Gastrocnemius medialis (tissue), 4 donors: ENCODE results near the gene TRIM37. TPM values are rescaled to one million over a fixed set of nuclear protein-coding genes. Genes with fewer than 3 reads are reported as not detected.

Experiments
- ATAC-seq, 2 donors: fragments of 150-250 bp; one replicate each; pipeline ENCODE4 v1.9.1; 2016
- DNase-seq, 2 donors: peaks; one replicate each; pipeline ENCODE4 v3.0.0-alpha.2; 2019
- H3K27ac ChIP-seq, 4 donors: fragments of 200-600 bp; sonication (generic); 1 replicate in 1 of 4; 2 replicates in 3 of 4; pipeline ENCODE4 v1.5.1; 2016 to 2018; ENCODE audit warnings: mild to moderate bottlenecking in 2 of 4, moderate library complexity in 1 of 4
- H3K27me3 ChIP-seq, 3 donors: fragments of 200-600 bp; sonication (generic) in 2 of 3; 1 replicate in 1 of 3; 2 replicates in 2 of 3; pipeline versions ENCODE4 v1.5.1 to v1.6.0; 2016 to 2019; ENCODE audit warnings: mild to moderate bottlenecking in 1 of 3, moderate library complexity in 1 of 3
- H3K36me3 ChIP-seq, 2 donors: fragments of 200-600 bp; sonication (generic) in 1 of 2; one replicate each; pipeline ENCODE4 v1.5.1; 2017 to 2018
- H3K4me1 ChIP-seq, 2 donors: fragments of 200-600 bp; sonication (generic) in 1 of 2; one replicate each; pipeline ENCODE4 v1.5.1; 2016 to 2017; ENCODE audit warnings: mild to moderate bottlenecking in 2 of 2
- H3K4me3 ChIP-seq, 4 donors: fragments of 200-600 bp; sonication (generic) in 3 of 4; 1 replicate in 1 of 4; 2 replicates in 3 of 4; pipeline ENCODE4 v1.5.1; 2016 to 2019; ENCODE audit warnings: mild to moderate bottlenecking in 2 of 4
- H3K9me3 ChIP-seq, 3 donors: fragments of 200-600 bp; sonication (generic) in 2 of 3; 1 replicate in 1 of 3; 2 replicates in 2 of 3; pipeline ENCODE4 v1.5.1; 2016 to 2019
- CTCF ChIP-seq, 5 experiments: fragments of 450-650 bp in 3 of 5; fragments of 200-600 bp in 2 of 5; sonication (generic) in 2 of 5; IDR thresholded peaks in 4 of 5; conservative IDR thresholded peaks in 1 of 5; 1 replicate in 4 of 5; 2 replicates in 1 of 5; pipeline ENCODE4 v1.5.1; 2016 to 2019; ENCODE audit warnings: antibody characterized with exemption in 5 of 5, mild to moderate bottlenecking in 3 of 5, moderate library complexity in 3 of 5
- POLR2A ChIP-seq, 2 donors: fragments of 450-650 bp; IDR thresholded peaks; one replicate each; pipeline ENCODE4 v1.6.1; 2017; ENCODE audit warnings: antibody characterized with exemption in 2 of 2, mild to moderate bottlenecking in 2 of 2, moderate library complexity in 2 of 2
- in situ Hi-C, 4 donors: fragments of 200-750 bp; cut with MboI; loops; one replicate each; pipeline versions ENCODE4 v1.15.0 to v1.8.0; 2017; ENCODE audit warnings: low sequenced_read_pairs in 4 of 4
- intact Hi-C: fragments of 100-400 bp; cut with DNase I; formaldehyde crosslinking; loops from one replicate; pipeline ENCODE4 v1.15.1; 2023; ENCODE audit warnings: low total_unique reads
- total RNA-seq, 4 donors: library from RNA; depleted of rRNA; stranded (reverse); fragments of >200 nt; gene quantifications; one replicate each; pipeline versions ENCODE4 v1.1.0 to v1.2.3, GENCODE V29; 2016

The TRIM37 gene
- total RNA-seq, 4 donors from 2014 or later, result 16.1 to 17.5 (median 16.3) TPM

- TF ChIP-seq CTCF (IDR thresholded peaks at IDR 0.05 in 4 of 5, conservative IDR thresholded peaks at IDR 0.05 in 1 of 5) (no peak), POLR2A (IDR thresholded peaks at IDR 0.05) (no peak)
- no peak overlapping the region for H3K27ac ChIP-seq
- in situ Hi-C loops (no loop called here), intact Hi-C loops (no loop called here)
- ATAC-seq (no peak), DNase-seq (no peak)
- no peak overlapping the region for H3K4me3 ChIP-seq
- peaks cover 9 to 12% of the 10 kb centered on the region in 2 donors for H3K4me1 ChIP-seq
- H3K36me3 ChIP-seq, result no peaks in the 10 kb centered on the region
- H3K9me3 ChIP-seq, result no peaks in the 10 kb centered on the region
- no peaks in the 10 kb centered on the region for H3K27me3 ChIP-seq
These were observed 46.2 kb upstream of the TRIM37 start for GRCh38 chr17:59152925-59153324.

- Histone ChIP-seq H3K36me3 (no peaks in the 10 kb centered on the region), H3K9me3 (no peaks in the 10 kb centered on the region), H3K4me1 (peaks cover 9 to 12% of the 10 kb centered on the region in 2 donors), H3K27me3 (no peaks in the 10 kb centered on the region), H3K27ac (no peak overlapping the region), H3K4me3 (no peak overlapping the region)
- ATAC-seq, result no peak
- intact Hi-C loops (no loop called here), in situ Hi-C loops (no loop called here)
- DNase-seq, result no peak
- TF ChIP-seq POLR2A (IDR thresholded peaks at IDR 0.05) (no peak), CTCF (IDR thresholded peaks at IDR 0.05 in 4 of 5, conservative IDR thresholded peaks at IDR 0.05 in 1 of 5) (no peak)
These were observed 44.9 kb upstream of the TRIM37 start for GRCh38 chr17:59151591-59151990.

GRCh38 chr17:59151006-59151405 lies 44.3 kb upstream of the TRIM37 start:
- DNase-seq (no peak), ATAC-seq (no peak)
- Histone ChIP-seq H3K36me3 (no peaks in the 10 kb centered on the region), H3K4me3 (no peak overlapping the region), H3K27me3 (no peaks in the 10 kb centered on the region), H3K27ac (no peak overlapping the region), H3K4me1 (peaks cover 7 to 10% of the 10 kb centered on the region in 2 donors), H3K9me3 (no peaks in the 10 kb centered on the region)
- TF ChIP-seq CTCF (IDR thresholded peaks at IDR 0.05 in 4 of 5, conservative IDR thresholded peaks at IDR 0.05 in 1 of 5), result no peak
- no peak for TF ChIP-seq POLR2A (IDR thresholded peaks at IDR 0.05)
- in situ Hi-C loops, result no loop called here
- intact Hi-C loops, result no loop called here

GRCh38 chr17:59149841-59150511 lies 43.3 kb upstream of the TRIM37 start:
- TF ChIP-seq POLR2A (IDR thresholded peaks at IDR 0.05) (no peak), CTCF (IDR thresholded peaks at IDR 0.05 in 4 of 5, conservative IDR thresholded peaks at IDR 0.05 in 1 of 5) (no peak)
- intact Hi-C loops (no loop called here), in situ Hi-C loops (no loop called here)
- Histone ChIP-seq H3K27me3 (no peaks in the 10 kb centered on the region), H3K4me1 (peaks cover 0 to 6% of the 10 kb centered on the region in 2 donors), H3K36me3 (no peaks in the 10 kb centered on the region), H3K27ac (no peak overlapping the region), H3K9me3 (no peaks in the 10 kb centered on the region), H3K4me3 (no peak overlapping the region)
- DNase-seq (no peak), ATAC-seq (no peak)

GRCh38 chr17:59149051-59149450 lies 42.4 kb upstream of the TRIM37 start:
- in situ Hi-C loops (no loop called here), intact Hi-C loops (no loop called here)
- Histone ChIP-seq H3K9me3 (no peaks in the 10 kb centered on the region), H3K27me3 (no peaks in the 10 kb centered on the region), H3K36me3 (no peaks in the 10 kb centered on the region), H3K4me1 (peaks cover 0 to 4% of the 10 kb centered on the region in 2 donors), H3K4me3 (no peak overlapping the region), H3K27ac (no peak overlapping the region)
- DNase-seq (no peak), ATAC-seq (no peak)
- TF ChIP-seq POLR2A (IDR thresholded peaks at IDR 0.05), result no peak
- TF ChIP-seq CTCF (IDR thresholded peaks at IDR 0.05 in 4 of 5, conservative IDR thresholded peaks at IDR 0.05 in 1 of 5), result no peak
